ENCODE data around the gene GAMT. TPM values are rescaled to one million over a fixed set of nuclear protein-coding genes. Genes with fewer than 3 reads are reported as not detected.

Gene GAMT
- total RNA-seq, 6 experiments from 2014 or later: 151 to 380 (median 221) TPM

DNA sequence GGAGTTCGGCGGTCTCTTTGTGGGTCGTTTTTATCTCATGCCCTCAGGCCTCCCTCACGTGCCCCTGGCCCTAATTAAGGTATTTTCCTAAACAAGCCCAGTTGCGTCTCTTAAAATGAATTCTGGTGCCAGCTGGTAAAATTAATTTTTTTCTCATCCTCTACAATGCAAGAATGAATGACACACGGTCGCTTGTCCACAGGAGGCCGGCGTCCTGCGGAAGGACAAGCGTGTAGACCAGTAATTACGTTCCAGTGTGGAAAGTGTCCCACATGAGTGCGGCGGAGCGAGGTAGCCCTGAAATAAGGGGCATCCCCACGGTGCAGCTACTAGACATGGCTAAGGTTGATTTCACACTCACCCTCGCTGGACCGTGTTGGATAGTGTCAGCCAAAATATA lies 52.1 kb downstream of the GAMT start:
- Histone ChIP-seq H3K9me3 (no peaks in the 10 kb centered on the region), H3K36me3 (no peaks in the 10 kb centered on the region), H3K27me3 (no peaks in the 10 kb centered on the region), H3K4me3 (no peak overlapping the region), H3K4me1 (no peaks in the 10 kb centered on the region), H3K27ac (no peak overlapping the region)
- ATAC-seq (no peak), DNase-seq (no peak)
- TF ChIP-seq CTCF (IDR thresholded peaks at IDR 0.05): no peak
- no peak for TF ChIP-seq POLR2A (IDR thresholded peaks at IDR 0.05)
- 89% methylated on average over 18 of the region's 18 CpGs for WGBS (ENCODE audit: insufficient coverage, low coverage, low lambda C conversion rate, missing lambda C conversion rate)
- intact Hi-C loops (cut with DNase I): no loop called here

Other genes with a start within 250 kb of the GAMT start
- 10 to 100 TPM; 21.5 to 54.4 (median 25.5) TPM for gene SBNO2, start 227.3 kb downstream of the GAMT start, total RNA-seq
- 10 to 100 TPM; 23.8 to 34.0 (median 29.5) TPM for gene STK11, start 195.8 kb downstream of the GAMT start, total RNA-seq
- gene CBARP, start 163.5 kb downstream of the GAMT start, total RNA-seq: under 1 TPM; 0.15 to 0.62 (median 0.31) TPM
- gene ATP5F1D, start 159.8 kb downstream of the GAMT start, total RNA-seq: 100 to 1,000 TPM in 5 of 6 experiments, 10 to 100 TPM in 1; 98.1 to 240 (median 137) TPM
- 10 to 100 TPM; 22.3 to 55.1 (median 29.3) TPM for gene MIDN, start 153.0 kb downstream of the GAMT start, total RNA-seq
- gene CIRBP, start 132.2 kb downstream of the GAMT start, total RNA-seq: 100 to 1,000 TPM in 2 of 6 experiments, 10 to 100 TPM in 4; 69.2 to 111 (median 89.5) TPM
- gene FAM174C, start 126.0 kb downstream of the GAMT start, total RNA-seq: 100 to 1,000 TPM in 1 of 6 experiments, 10 to 100 TPM in 5; 34.0 to 103 (median 43.8) TPM
- 10 to 100 TPM in 1 of 6 experiments, 1 to 10 TPM in 5; 4.2 to 10.3 (median 5.6) TPM for gene EFNA2, start 115.7 kb downstream of the GAMT start, total RNA-seq
- gene NDUFS7, start 17.6 kb downstream of the GAMT start, total RNA-seq: 100 to 1,000 TPM in 2 of 6 experiments, 10 to 100 TPM in 4; 70.1 to 210 (median 85.0) TPM
- 10 to 100 TPM; 22.3 to 50.9 (median 42.2) TPM for gene DAZAP1, start 6.0 kb upstream of the GAMT start, total RNA-seq
- gene RPS15, start 36.9 kb upstream of the GAMT start, total RNA-seq: 1,000 to 10,000 TPM in 2 of 6 experiments, 100 to 1,000 TPM in 4; 334 to 1,615 (median 355) TPM
- under 1 TPM in 3 of 6 experiments, not detected in 3; 0.06 to 0.13 (median 0.06) TPM for gene APC2, start 48.6 kb upstream of the GAMT start, total RNA-seq
- gene C19orf25, start 77.7 kb upstream of the GAMT start, total RNA-seq: 10 to 100 TPM; 12.2 to 32.7 (median 15.3) TPM
- gene PCSK4, start 88.8 kb upstream of the GAMT start, total RNA-seq: 1 to 10 TPM; 2.0 to 8.0 (median 3.6) TPM
- 100 to 1,000 TPM; 113 to 218 (median 177) TPM for gene REEP6, start 89.6 kb upstream of the GAMT start, total RNA-seq
- 1 to 10 TPM; 1.8 to 6.9 (median 4.5) TPM for gene ADAMTSL5, start 111.5 kb upstream of the GAMT start, total RNA-seq
- not detected for gene PLK5, start 122.5 kb upstream of the GAMT start, total RNA-seq
- gene MEX3D, start 166.8 kb upstream of the GAMT start, total RNA-seq: 10 to 100 TPM in 3 of 6 experiments, 1 to 10 TPM in 3; 6.7 to 16.6 (median 10.3) TPM
- gene MBD3, start 191.3 kb upstream of the GAMT start, total RNA-seq: 10 to 100 TPM; 27.3 to 72.1 (median 30.1) TPM
- 100 to 1,000 TPM in 4 of 6 experiments, 10 to 100 TPM in 2; 59.6 to 202 (median 172) TPM for gene UQCR11, start 203.9 kb upstream of the GAMT start, total RNA-seq